Endothelial cell of umbilical vein (primary cell): Measurements from ENCODE around the gene DSP.

ENCODE experiments used
- CTCF ChIP-seq, 2 donors: IDR thresholded peaks; 1 replicate in 1 of 2; 2 replicates in 1 of 2; pipeline ENCODE4 v1.5.1; 2011; ENCODE audit warnings: low read length in 2 of 2, mild to moderate bottlenecking in 2 of 2, moderate library complexity in 2 of 2, control low read depth in 1 of 2, inconsistent platforms in 1 of 2, low read depth in 1 of 2; ENCODE audit not compliant: insufficient read depth in 1 of 2; ENCODE audit errors: extremely low read depth in 1 of 2
- EZH2 ChIP-seq: IDR thresholded peaks from 2 replicates; pipeline ENCODE4 v1.6.1; 2012; ENCODE audit warnings: borderline replicate concordance, low read depth, mild to moderate bottlenecking, moderate library complexity, low read length, inconsistent platforms; ENCODE audit not compliant: severe bottlenecking

- no peak for TF ChIP-seq EZH2
- no peak for TF ChIP-seq CTCF (IDR thresholded peaks at IDR 0.05; ENCODE audit: extremely low read depth in 1 of 2, insufficient read depth in 1 of 2, low read depth in 1 of 2, low read length in 2 of 2)
Measured at GRCh38 chr6:7544597-7544996, 3.1 kb downstream of the DSP start.
